ENCODE results near the gene PLCD1. TPM values are rescaled to one million over a fixed set of nuclear protein-coding genes. Genes with fewer than 3 reads are reported as not detected.

PLCD1 gene
- total and polyA plus RNA-seq, 2 of the 13 experiments (the other 11 are each of a cell fraction or from before 2014, with no cell fraction given) = 10.1 to 12.4 TPM

- TF ChIP-seq ZNF687 (CRISPR knock-in tag; IDR thresholded peaks at IDR 0.05) = peak; percentile 87
- peak; percentile 30; the same call in 1 of the 2 replicates for TF ChIP-seq MYC (CRISPR knock-in tag; IDR thresholded peaks at IDR 0.05; ENCODE audit: borderline replicate concordance)
- 0 out of 2 replicates have a peak, but pooled peaks have one; percentile 16 for TF ChIP-seq PAXIP1 (CRISPR knock-in tag; conservative IDR thresholded peaks at IDR 0.05)
- no peak for TF ChIP-seq DMAP1 (CRISPR knock-in tag; IDR thresholded peaks at IDR 0.05)
- no peak for TF ChIP-seq ISL2 (CRISPR knock-in tag; IDR thresholded peaks at IDR 0.05)
- no peak for TF ChIP-seq HNRNPK (IDR thresholded peaks at IDR 0.05; ENCODE audit: low read depth, low read length, poor library complexity, severe bottlenecking)
- TF ChIP-seq ZNF576 (CRISPR knock-in tag; IDR thresholded peaks at IDR 0.05) = 0 out of 2 replicates have a peak, but pooled peaks have one; percentile 25
- TF ChIP-seq THRA (CRISPR knock-in tag; IDR thresholded peaks at IDR 0.05; ENCODE audit: borderline replicate concordance) = peak; percentile 25; the same call in 1 of the 2 replicates
- peak; percentile 36; the same call in 1 of the 2 replicates for TF ChIP-seq ZNF770 (CRISPR knock-in tag; IDR thresholded peaks at IDR 0.05)
- TF ChIP-seq PITX1 (CRISPR knock-in tag; IDR thresholded peaks at IDR 0.05) = no peak
Observed at GRCh38 chr3:37980462-37981347, 48.7 kb downstream of the PLCD1 start (continued).

All from HepG2 (cell line).